Colon (tissue), 2 donors: ENCODE measurements around the gene MYOF.
"Not testable (repeated sequence)": the region's sequence is repeated elsewhere in the genome, so short reads cannot be mapped to it uniquely, and the experiment has no call there.

Source experiments
- FAIRE-seq: peaks from 2 replicates; lab custom pipeline; 2012; peaks lifted over from hg19 to GRCh38; lab: Jason Lieb, UNC
- donor health status: control.
- donor health status: control.

Gene MYOF

GRCh38 chr10:93476756-93477155 lies 5.4 kb downstream of the MYOF start:
- no peak for FAIRE-seq

DNA sequence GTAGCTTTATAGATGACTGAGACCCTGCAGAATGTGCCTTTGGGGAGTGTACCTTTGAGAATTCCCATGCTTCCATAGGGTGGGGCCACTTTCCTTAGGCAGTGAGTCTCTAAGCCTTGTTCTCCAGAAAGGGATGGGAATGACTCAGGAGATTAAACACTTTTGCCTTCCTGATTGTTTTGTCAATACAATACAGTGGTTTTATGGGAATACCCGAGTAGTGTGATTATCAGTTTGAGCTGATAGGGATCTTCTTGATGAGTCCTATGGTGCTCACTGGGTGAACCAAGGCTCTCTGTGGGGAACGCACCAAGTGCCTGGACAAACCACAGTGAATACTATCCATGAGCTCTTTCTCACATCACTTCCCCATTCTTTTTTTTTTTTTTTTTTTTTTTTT lies 6.3 kb downstream of the MYOF start:
- no peak for FAIRE-seq

DNA sequence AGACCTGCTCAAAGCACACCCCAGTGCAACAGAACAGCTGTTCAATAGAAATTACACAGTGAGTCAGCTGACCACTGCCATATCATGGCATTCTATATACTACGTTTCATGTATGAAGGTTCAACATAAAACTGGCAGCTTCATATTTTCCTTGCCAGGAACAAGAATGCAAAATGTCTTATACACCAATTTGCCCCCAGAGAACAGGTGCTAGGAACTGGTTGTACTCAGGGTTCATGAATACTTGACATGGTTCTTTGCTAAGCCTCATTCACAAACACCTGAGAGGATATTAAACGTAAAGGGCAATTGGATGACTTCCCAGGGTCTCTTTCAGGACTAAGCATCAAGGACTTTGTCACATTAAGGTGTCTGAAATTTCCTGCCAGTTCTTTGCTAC lies 6.9 kb downstream of the MYOF start:
- no peak for FAIRE-seq

- no peak for FAIRE-seq
Measured at GRCh38 chr10:93473804-93474472, 8.2 kb downstream of the MYOF start.

GRCh38 chr10:93473161-93473560 lies 9.0 kb downstream of the MYOF start:
- FAIRE-seq: no peak

DNA sequence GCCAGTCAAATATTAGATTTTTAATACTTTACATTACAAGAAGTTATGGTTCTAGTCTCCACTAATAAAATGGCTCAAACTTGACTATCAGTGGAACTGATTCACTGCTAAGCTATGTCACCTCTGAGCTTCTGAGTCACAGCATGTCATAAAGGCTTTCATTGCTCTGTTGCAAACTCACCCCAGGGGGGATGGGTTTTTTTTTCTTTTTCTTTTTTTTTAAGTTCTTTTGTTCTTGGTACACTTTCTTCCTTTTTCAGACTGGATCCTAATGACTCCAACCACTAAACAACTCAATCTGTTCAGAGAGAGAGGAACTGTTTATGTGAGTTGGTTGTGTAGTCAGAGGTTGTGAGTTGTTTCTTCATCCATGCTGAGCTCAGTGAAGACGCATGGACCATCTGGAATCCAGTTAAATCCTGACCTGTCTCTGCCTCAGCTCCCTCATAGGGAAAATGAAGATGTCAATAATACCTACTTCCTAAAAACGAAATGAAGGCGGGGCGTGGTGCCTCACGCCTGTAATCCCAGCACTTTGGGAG lies 11.0 kb downstream of the MYOF start:
- FAIRE-seq: no peak

- FAIRE-seq: no peak
Measured at GRCh38 chr10:93469454-93469853, 12.7 kb downstream of the MYOF start.

DNA sequence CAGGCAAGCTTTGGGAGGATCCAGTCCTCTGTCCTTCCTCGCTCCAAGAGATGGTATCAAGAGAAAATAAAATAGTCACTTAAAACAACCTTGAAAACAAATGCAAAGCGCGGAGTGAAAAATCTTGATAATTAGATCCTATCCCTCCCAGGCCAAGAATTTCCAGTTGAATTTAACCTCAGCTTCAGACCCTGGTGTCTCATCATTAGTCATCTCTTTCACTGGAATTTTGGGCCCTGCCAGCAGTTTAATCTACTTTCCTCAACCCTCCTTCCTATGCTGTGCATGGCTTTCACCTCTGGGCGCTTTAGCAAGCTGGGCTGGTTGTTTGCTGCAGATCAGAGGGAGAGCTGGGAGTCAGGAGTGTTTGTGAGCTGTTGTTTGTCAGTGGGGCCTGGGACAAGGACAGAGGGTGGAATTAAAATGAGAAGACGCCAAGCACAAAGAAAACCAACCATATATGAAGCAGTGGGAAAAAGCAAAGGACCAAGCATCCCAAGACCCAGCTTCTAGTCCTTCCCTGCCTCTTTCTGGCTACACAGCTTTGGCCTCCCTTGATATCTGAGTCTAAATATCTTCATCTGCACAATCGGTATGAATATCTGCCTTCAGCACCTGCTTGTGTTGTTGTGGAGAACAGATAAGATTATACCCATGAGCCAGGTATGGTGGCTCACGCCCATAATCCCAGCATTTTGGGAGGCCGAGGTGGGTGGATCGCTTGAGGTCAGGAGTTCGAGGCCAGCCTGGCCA lies 13.5 kb downstream of the MYOF start:
- FAIRE-seq: no peak

DNA sequence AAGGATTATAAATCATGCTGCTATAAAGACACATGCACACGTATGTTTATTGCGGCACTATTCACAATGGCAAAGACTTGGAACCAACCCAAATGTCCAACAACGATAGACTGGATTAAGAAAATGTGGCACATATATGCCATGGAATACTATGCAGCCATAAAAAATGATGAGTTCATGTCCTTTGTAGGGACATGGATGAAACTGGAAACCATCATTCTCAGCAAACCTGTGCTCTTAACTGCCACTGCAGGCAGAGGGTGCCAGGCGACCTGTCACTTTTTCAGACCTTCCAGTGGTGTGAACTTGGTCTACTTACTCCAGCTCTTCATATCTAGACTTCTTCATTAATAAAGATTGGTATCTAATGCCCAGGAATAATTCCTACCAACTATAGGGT lies 14.5 kb downstream of the MYOF start:
- not testable (repeated sequence) for FAIRE-seq

- FAIRE-seq: no peak
Measured at GRCh38 chr10:93465806-93466675, 16.1 kb downstream of the MYOF start.

- FAIRE-seq: no peak
Measured at GRCh38 chr10:93464776-93465388, 17.3 kb downstream of the MYOF start.

DNA sequence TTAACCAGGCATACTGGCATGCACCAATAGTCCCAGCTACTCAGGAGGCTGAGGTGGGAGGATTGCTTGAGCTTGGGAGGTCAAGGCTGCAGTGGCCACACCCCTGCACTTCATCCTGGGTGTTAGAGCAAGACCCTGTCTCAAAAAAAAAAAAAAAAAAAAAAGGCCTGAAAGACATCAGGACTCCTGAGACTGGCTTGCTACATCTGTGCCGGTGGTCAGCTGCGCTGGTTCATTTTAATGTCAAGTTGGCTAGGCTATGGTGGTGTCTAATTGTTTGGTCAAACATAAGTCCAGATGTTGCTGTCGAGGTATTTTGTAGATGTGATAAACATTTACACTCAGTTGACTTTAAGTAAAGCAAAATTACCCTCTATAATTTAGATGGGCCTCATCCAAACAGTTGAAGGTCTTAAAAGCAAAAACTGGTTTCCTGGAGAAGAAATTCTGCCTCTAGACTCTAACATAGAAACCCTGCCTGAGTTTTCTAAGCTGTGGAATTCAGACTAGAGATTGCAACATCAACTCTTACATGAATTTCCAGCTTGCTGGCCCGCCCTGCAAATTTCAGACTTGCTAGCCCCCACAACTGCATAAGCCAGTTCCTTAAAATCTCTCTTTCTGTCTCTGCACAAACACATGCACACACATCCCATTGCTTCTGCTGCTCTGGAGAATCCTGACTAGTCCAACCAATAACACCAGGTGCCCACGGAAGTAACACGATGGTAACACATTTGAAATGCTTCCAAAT lies 18.2 kb downstream of the MYOF start:
- no peak for FAIRE-seq

DNA sequence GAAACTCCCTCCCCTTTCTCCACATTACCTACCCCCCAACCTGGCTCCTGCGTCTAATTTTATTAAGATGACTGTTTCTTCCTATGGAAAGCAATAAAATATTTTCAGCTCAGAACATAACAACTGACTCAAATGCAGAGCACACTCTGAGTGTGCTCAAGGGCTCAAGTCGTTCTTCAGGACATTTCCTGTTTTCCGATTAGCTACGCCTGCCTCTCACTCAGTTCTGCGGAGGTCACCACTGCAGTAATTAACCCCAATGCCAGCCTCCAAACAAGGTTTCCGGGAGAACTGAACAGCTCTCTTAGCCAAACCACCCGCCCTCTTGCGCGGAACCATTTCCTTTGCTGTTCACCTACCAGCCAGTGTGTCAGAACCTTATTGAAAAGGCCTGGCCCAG lies 19.3 kb downstream of the MYOF start:
- no peak for FAIRE-seq

DNA sequence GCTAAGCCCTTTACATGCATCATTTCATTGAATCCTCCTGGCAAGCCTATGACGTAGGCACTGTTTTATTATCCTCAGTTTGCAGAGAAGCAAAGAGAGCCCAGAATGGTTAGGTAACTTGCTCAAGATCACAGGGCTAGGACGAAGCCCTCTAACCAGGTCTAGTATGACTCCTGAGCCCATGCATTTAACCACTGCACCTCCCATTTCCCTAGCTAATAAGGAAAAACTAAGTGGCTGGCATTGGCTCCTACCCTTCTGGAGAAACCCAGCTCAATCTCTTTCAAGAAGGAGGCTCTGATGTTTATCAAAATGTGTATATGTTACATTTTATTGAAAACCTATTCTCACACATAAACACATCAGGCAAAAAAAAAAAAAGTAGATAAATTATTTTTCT lies 19.8 kb downstream of the MYOF start:
- no peak for FAIRE-seq

GRCh38 chr10:93461807-93462178 lies 20.3 kb downstream of the MYOF start:
- FAIRE-seq: no peak

GRCh38 chr10:93461109-93461806 lies 20.9 kb downstream of the MYOF start:
- FAIRE-seq: no peak

GRCh38 chr10:93459466-93459865 lies 22.7 kb downstream of the MYOF start:
- no peak for FAIRE-seq

GRCh38 chr10:93458821-93459257 lies 23.3 kb downstream of the MYOF start:
- FAIRE-seq: no peak

- FAIRE-seq: no peak
Measured at GRCh38 chr10:93457511-93457910, 24.6 kb downstream of the MYOF start.

- FAIRE-seq: no peak
Measured at GRCh38 chr10:93456480-93456879, 25.7 kb downstream of the MYOF start.

DNA sequence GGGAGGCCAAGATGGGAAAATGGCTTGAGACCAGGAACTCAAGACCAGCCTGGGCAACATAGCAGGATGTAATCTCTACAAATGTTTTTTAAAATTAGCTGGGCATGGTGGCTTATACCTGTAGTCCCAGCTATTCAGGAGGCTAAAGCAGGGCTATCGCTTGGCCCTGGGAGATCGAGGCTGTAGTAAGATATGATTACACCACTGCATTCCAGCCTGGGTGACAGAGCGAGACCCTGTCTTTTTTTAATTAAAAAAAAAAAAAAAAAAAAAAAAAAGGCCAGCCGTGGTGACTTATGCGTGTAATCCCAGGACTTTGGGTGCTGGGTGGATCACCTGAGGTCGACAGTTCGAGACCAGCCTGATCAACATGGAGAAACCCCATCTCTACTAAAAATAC lies 27.4 kb downstream of the MYOF start:
- FAIRE-seq: no peak
